PC-3 (cell line): ENCODE data around the gene MYL5.

ENCODE experiments used
- EZH2 ChIP-seq: fragments of 300-600 bp; sonication (generic); IDR thresholded peaks from one replicate; pipeline ENCODE4 v1.6.1; 2017; ENCODE audit warnings: antibody characterized with exemption, mild to moderate bottlenecking, low read length; ENCODE audit not compliant: unreplicated experiment
- EZH2phosphoT487 ChIP-seq: fragments of 300-600 bp; sonication (generic); IDR thresholded peaks from 2 replicates; pipeline ENCODE4 v1.6.1; 2018; ENCODE audit warnings: mild to moderate bottlenecking, antibody characterized with exemption, low read length, borderline replicate concordance
- TF ChIP-seq, protein P1 (sequence below): fragments of 300-600 bp; sonication (generic); conservative IDR thresholded peaks from 2 replicates; pipeline ENCODE4 v1.5.1; 2017; ENCODE audit warnings: antibody characterized with exemption, low read depth, mild to moderate bottlenecking, low read length

DNA sequence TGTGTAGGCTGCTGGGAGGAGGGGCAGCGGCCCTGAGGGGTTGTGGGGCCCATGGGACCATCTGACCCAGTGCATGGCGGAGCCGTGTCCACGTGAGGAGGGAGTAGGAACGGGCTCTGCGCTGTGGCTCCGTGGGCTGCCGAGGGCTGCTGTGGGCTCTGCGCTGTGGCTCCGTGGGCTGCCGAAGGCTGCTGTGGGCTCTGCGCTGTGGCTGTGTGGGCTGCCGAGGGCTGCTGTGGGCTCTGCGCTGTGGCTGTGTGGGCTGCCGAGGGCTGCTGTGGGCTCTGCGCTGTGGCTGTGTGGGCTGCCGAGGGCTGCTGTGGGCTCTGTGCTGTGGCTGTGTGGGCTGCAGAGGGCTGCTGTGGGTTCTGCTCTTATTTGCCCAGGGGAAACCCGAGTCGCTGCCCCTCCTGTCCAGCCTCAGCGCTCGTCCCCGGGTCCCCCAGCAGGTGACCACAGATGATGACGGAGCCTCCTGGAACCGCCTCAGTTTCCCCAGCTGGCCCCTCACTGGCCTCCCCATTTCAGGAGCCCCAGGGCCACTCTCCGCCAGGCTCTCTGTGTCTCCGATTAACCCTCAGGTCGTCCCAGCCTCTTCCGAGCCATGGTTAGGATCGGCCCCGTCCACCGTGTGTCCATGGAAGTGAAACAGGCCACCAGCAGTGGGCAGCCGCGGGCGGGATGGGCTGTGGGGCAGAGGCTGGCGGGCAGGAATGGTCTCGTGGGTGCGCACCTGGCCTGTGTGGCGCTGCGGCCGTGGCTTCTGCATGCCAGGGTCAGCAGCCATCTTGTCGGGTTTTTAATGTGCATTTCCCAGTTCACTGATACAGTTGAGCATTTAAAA, 51.3 kb downstream of the MYL5 start:
- TF ChIP-seq, protein P1, sequence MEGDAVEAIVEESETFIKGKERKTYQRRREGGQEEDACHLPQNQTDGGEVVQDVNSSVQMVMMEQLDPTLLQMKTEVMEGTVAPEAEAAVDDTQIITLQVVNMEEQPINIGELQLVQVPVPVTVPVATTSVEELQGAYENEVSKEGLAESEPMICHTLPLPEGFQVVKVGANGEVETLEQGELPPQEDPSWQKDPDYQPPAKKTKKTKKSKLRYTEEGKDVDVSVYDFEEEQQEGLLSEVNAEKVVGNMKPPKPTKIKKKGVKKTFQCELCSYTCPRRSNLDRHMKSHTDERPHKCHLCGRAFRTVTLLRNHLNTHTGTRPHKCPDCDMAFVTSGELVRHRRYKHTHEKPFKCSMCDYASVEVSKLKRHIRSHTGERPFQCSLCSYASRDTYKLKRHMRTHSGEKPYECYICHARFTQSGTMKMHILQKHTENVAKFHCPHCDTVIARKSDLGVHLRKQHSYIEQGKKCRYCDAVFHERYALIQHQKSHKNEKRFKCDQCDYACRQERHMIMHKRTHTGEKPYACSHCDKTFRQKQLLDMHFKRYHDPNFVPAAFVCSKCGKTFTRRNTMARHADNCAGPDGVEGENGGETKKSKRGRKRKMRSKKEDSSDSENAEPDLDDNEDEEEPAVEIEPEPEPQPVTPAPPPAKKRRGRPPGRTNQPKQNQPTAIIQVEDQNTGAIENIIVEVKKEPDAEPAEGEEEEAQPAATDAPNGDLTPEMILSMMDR = no peak
- no peak for TF ChIP-seq EZH2
- no peak for TF ChIP-seq EZH2phosphoT487
